ENCODE measurements around the gene ADGRL1. TPM values are rescaled to one million over a fixed set of nuclear protein-coding genes. Genes with fewer than 3 reads are reported as not detected.

The ADGRL1 gene
- total and polyA plus RNA-seq, 9 of the 15 experiments (the other 6 are each of a cell fraction or from before 2014, with no cell fraction given) = 0.14 to 37.0 (median 8.6) TPM

- TF ChIP-seq ZNF76 (CRISPR knock-in tag; IDR thresholded peaks at IDR 0.05; ENCODE audit: borderline replicate concordance) (peak; percentile 67; the same call in 1 of the 2 replicates), NCOA6 (IDR thresholded peaks at IDR 0.05) (no peak), FOSL1 (tag; conservative IDR thresholded peaks at IDR 0.05) (no peak), CCNT2 (IDR thresholded peaks at IDR 0.05; ENCODE audit: borderline replicate concordance, extremely low read depth, insufficient read length, low read depth, low read length) (peak; percentile 72), TAF1 (IDR thresholded peaks at IDR 0.05; ENCODE audit: control insufficient read depth, extremely low read depth, insufficient read depth, low read length, severe bottlenecking) (no peak), ARID4B (CRISPR knock-in tag; IDR thresholded peaks at IDR 0.05) (0 out of 2 replicates have a peak, but pooled peaks have one; percentile 32), GABPB1 (CRISPR knock-in tag; IDR thresholded peaks at IDR 0.05) (no peak), TCF7 (IDR thresholded peaks at IDR 0.05; ENCODE audit: borderline replicate concordance) (no peak), ZNF766 (CRISPR knock-in tag; conservative IDR thresholded peaks at IDR 0.05) (peak; percentile 72; the same call in 1 of the 2 replicates), MCM2 (IDR thresholded peaks at IDR 0.05; ENCODE audit: low read depth) (no peak), E4F1 (CRISPR knock-in tag; IDR thresholded peaks at IDR 0.05; ENCODE audit: borderline replicate concordance) (no peak), ZNF778 (CRISPR knock-in tag; IDR thresholded peaks at IDR 0.05) (no peak), SAFB2 (IDR thresholded peaks at IDR 0.05; ENCODE audit: borderline replicate concordance, low read depth, low read length, severe bottlenecking) (no peak), CBX5 (IDR thresholded peaks at IDR 0.05; ENCODE audit: borderline replicate concordance, low read depth) (no peak), ZNF274 (IDR thresholded peaks at IDR 0.05; ENCODE audit: borderline replicate concordance, low read depth, low read length) (no peak), MEIS2 (IDR thresholded peaks at IDR 0.05; ENCODE audit: partially characterized antibody) (peak; percentile 1), GATAD2B (IDR thresholded peaks at IDR 0.05; ENCODE audit: borderline replicate concordance) (peak; percentile 74), NFE2L1 (tag; IDR thresholded peaks at IDR 0.05; ENCODE audit: borderline replicate concordance, low read depth) (no peak), E2F4 (CRISPR knock-in tag; IDR thresholded peaks at IDR 0.05; ENCODE audit: low read depth) (no peak)
Measured at GRCh38 chr19:14118165-14119051, 87.6 kb downstream of the ADGRL1 start (continued).
